CD4-positive, alpha-beta T cell treated with Interleukin-17A for 1 hour (primary cell): Measurements from ENCODE around the gene KCNMA1.
"Not testable (repeated sequence)": the region's sequence is repeated elsewhere in the genome, so short reads cannot be mapped to it uniquely, and the experiment has no call there.

Source experiments
- DNase-seq: peaks from one replicate; pipeline ENCODE4 v3.0.0-alpha.2; 2020

KCNMA1 gene

GRCh38 chr10:77409697-77410471 is 227.7 kb downstream of the KCNMA1 start:
- DNase-seq = no peak

GRCh38 chr10:77408259-77408658 is 229.3 kb downstream of the KCNMA1 start:
- no peak for DNase-seq

GRCh38 chr10:77406764-77407430 is 230.7 kb downstream of the KCNMA1 start:
- no peak for DNase-seq

- no peak for DNase-seq
Observed at GRCh38 chr10:77405771-77406241, 231.8 kb downstream of the KCNMA1 start.

GRCh38 chr10:77404810-77405209 is 232.8 kb downstream of the KCNMA1 start:
- DNase-seq = no peak

GRCh38 chr10:77403761-77404160 is 233.8 kb downstream of the KCNMA1 start:
- no peak for DNase-seq

GRCh38 chr10:77401683-77402082 is 235.9 kb downstream of the KCNMA1 start:
- DNase-seq = no peak

GRCh38 chr10:77400033-77400432 is 237.6 kb downstream of the KCNMA1 start:
- DNase-seq = no peak

GRCh38 chr10:77398986-77399755 is 238.4 kb downstream of the KCNMA1 start:
- DNase-seq = no peak

GRCh38 chr10:77398558-77398957 is 239.1 kb downstream of the KCNMA1 start:
- DNase-seq = no peak

GRCh38 chr10:77397103-77397502 is 240.5 kb downstream of the KCNMA1 start:
- DNase-seq = no peak

- no peak for DNase-seq
Observed at GRCh38 chr10:77396290-77396689, 241.3 kb downstream of the KCNMA1 start.

- DNase-seq = no peak
Observed at GRCh38 chr10:77393821-77394501, 243.6 kb downstream of the KCNMA1 start.

GRCh38 chr10:77393411-77393810 is 244.2 kb downstream of the KCNMA1 start:
- DNase-seq = no peak

- no peak for DNase-seq
Observed at GRCh38 chr10:77392851-77393250, 244.8 kb downstream of the KCNMA1 start.

GRCh38 chr10:77392236-77392721 is 245.3 kb downstream of the KCNMA1 start:
- DNase-seq = no peak

- peak; percentile 2 for DNase-seq
Observed at GRCh38 chr10:77391605-77392235, 245.9 kb downstream of the KCNMA1 start.

- no peak for DNase-seq
Observed at GRCh38 chr10:77390481-77390891, 247.1 kb downstream of the KCNMA1 start.

- no peak for DNase-seq
Observed at GRCh38 chr10:77388571-77389100, 249.0 kb downstream of the KCNMA1 start.

GRCh38 chr10:77387701-77388100 is 249.9 kb downstream of the KCNMA1 start:
- not testable (repeated sequence) for DNase-seq

- no peak for DNase-seq
Observed at GRCh38 chr10:77387247-77387646, 250.4 kb downstream of the KCNMA1 start.

GRCh38 chr10:77386838-77387237 is 250.8 kb downstream of the KCNMA1 start:
- no peak for DNase-seq
